Endothelial cell of umbilical vein (primary cell): ENCODE data around the gene RALBP1.

ENCODE experiments used
- EZH2 ChIP-seq: IDR thresholded peaks from 2 replicates; pipeline ENCODE4 v1.6.1; 2012; ENCODE audit warnings: borderline replicate concordance, low read depth, mild to moderate bottlenecking, moderate library complexity, low read length, inconsistent platforms; ENCODE audit not compliant: severe bottlenecking
- FOS ChIP-seq: IDR thresholded peaks from 2 replicates; pipeline ENCODE4 v1.6.1; 2011; ENCODE audit warnings: mild to moderate bottlenecking, low read length, moderate library complexity, borderline replicate concordance; ENCODE audit not compliant: insufficient read depth
- POLR2A ChIP-seq: IDR thresholded peaks from 2 replicates; pipeline ENCODE4 v1.6.1; 2012; ENCODE audit warnings: low read depth, mild to moderate bottlenecking, control low read depth, low read length
- TF ChIP-seq, protein P1 (sequence below), 2 donors: IDR thresholded peaks; 1 replicate in 1 of 2; 2 replicates in 1 of 2; pipeline ENCODE4 v1.5.1; 2011; ENCODE audit warnings: low read length in 2 of 2, mild to moderate bottlenecking in 2 of 2, moderate library complexity in 2 of 2, control low read depth in 1 of 2, inconsistent platforms in 1 of 2, low read depth in 1 of 2; ENCODE audit not compliant: insufficient read depth in 1 of 2; ENCODE audit errors: extremely low read depth in 1 of 2
- TF ChIP-seq, protein P2 (sequence below): IDR thresholded peaks from 2 replicates; pipeline ENCODE4 v1.6.1; 2011; ENCODE audit not compliant: insufficient read depth, insufficient read length

DNA sequence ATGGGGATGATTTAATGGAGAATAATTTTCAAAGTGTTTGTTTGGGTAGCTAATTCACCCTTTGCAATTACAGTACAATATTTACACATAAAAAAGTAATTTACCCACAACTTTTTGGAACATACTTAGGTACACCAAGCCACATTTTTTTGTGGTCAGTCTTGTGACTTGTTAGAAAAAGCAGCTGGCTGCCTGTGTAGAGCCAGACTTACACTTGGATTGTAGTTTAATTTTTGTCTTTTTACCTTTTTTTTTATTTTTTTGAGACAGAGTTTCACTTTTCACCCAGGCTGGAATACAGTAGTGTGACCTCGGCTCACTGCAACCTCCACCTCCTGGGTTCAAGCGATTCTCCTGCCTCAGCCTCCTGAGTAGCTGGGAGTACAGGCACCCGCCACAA, 45.4 kb downstream of the RALBP1 start:
- TF ChIP-seq, protein P1, sequence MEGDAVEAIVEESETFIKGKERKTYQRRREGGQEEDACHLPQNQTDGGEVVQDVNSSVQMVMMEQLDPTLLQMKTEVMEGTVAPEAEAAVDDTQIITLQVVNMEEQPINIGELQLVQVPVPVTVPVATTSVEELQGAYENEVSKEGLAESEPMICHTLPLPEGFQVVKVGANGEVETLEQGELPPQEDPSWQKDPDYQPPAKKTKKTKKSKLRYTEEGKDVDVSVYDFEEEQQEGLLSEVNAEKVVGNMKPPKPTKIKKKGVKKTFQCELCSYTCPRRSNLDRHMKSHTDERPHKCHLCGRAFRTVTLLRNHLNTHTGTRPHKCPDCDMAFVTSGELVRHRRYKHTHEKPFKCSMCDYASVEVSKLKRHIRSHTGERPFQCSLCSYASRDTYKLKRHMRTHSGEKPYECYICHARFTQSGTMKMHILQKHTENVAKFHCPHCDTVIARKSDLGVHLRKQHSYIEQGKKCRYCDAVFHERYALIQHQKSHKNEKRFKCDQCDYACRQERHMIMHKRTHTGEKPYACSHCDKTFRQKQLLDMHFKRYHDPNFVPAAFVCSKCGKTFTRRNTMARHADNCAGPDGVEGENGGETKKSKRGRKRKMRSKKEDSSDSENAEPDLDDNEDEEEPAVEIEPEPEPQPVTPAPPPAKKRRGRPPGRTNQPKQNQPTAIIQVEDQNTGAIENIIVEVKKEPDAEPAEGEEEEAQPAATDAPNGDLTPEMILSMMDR (IDR thresholded peaks at IDR 0.05; ENCODE audit: extremely low read depth in 1 of 2, insufficient read depth in 1 of 2, low read depth in 1 of 2, low read length in 2 of 2), result no peak
- no peak for TF ChIP-seq POLR2A
- TF ChIP-seq FOS, result no peak
- TF ChIP-seq EZH2, result no peak
- TF ChIP-seq, protein P2, sequence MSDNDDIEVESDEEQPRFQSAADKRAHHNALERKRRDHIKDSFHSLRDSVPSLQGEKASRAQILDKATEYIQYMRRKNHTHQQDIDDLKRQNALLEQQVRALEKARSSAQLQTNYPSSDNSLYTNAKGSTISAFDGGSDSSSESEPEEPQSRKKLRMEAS, result no peak
